NCI-H2171 (cell line): Measurements from ENCODE around the gene SLC39A7.

Experiments
- DNase-seq: peaks from one replicate; lab custom pipeline; 2025; lab: John Stamatoyannopoulos, UW

Gene SLC39A7, protein sequence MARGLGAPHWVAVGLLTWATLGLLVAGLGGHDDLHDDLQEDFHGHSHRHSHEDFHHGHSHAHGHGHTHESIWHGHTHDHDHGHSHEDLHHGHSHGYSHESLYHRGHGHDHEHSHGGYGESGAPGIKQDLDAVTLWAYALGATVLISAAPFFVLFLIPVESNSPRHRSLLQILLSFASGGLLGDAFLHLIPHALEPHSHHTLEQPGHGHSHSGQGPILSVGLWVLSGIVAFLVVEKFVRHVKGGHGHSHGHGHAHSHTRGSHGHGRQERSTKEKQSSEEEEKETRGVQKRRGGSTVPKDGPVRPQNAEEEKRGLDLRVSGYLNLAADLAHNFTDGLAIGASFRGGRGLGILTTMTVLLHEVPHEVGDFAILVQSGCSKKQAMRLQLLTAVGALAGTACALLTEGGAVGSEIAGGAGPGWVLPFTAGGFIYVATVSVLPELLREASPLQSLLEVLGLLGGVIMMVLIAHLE

DNA sequence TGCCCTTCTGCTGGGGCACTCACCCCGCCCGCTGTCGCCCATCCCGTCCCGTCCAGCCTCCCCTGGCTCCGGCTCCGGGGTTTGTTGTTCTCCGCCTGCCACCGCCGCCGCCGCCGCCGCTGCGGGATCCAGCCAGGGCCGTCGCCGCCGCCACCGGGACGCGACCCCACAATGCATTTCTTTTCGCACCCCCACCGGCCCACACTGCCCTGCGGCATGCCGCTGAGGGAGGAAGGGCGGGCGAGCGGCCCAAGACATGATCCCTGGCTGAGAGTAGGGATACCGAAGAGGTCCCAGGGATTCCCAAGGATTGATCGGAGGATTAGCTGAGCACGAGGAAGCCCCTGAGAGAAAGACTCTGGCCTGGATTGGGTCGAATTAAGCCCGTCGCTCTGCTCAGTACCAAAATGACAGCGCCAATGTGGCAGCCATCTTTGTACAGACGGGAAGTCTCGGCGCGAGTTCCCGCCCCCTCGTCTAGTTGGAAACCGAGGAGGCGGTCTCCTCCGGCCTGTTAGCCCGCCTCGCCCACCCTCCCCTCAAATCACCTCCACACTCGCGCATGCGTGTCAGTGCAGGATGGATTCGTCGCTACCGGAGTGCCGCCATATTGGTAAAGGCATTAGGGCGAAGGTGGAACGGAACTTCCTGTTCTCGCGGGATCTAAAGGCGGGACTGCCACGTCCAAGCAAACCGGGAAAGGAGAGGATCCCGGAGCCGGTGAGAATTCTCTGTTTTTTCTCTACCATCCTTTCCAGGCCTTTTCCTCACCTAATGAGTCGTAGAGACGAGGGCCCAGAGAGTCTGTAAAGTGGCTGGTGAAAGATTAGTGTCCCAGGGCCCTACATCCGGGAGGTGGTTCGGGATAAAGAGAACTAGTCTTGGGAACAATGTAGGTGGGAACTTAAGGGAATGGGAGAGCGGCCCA is at the start of gene SLC39A7, which contains the start of gene RXRB:
SLC39A7 (plus strand) TSS at position 649 of the 928 bp plus-strand sequence. CDS start 379 bp downstream, outside the sequence.
RXRB (minus strand) TSS at position 447 of the 928 bp plus-strand sequence; CDS start at position 258, 189 bp downstream.
- DNase-seq = peak; percentile 98

DNA sequence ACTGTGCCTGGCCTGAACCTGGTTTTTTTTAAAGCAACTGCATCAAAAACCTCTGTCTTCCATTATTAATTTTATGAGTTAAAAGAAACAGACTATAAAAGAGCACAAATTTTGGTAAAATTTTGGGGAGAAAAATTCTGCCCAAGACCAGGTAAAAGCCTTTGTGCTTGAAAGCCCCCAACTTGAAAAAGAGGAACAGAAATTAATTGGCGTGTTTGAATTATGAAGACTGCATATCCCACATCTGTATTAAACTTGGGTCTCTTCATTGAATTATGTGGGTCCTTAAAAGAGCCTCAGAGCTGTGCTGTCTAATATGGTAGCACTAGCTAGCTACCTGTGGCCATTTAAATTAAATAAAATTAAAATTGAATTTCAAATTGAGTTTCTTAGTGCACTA is 49.6 kb upstream of the SLC39A7 start:
- DNase-seq = no peak

DNA sequence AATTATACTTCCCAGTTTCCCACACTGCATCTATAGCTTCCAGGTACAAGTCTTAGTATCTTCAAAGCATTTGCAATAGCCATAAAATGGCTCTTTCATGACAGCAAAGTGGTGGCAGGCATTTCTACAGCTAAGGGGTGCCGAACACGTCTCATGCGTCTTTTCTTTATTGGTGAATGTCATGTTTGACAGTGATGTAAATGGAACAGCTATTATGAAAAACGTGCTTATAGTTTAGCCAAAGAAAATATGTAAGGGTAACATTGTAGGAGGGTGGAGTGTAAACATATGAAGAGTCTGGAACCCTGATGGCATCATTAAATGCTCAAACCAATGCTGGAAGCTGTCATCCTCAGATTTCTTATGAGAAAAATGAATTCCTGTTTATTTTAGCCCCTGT is 46.3 kb upstream of the SLC39A7 start:
- DNase-seq = no peak

DNA sequence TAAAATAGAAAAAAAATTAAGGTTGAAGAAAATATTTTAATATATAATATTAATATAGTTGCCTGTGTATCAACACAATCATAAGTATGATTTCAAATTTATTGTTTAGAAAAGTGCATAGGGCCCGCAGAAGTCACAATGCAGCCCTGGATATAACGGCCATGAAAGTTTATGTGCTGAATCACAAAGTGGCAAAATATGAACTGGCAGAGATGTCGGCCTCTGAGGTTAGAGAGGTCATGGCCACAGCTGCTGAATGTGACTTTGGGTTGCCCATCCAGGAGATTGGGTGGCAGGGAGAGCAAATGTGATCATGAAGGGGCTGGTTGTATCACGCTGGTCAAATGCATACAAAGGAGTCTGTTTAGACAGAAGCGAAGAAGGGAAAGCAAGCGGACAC is 44.1 kb upstream of the SLC39A7 start:
- DNase-seq = no peak

DNA sequence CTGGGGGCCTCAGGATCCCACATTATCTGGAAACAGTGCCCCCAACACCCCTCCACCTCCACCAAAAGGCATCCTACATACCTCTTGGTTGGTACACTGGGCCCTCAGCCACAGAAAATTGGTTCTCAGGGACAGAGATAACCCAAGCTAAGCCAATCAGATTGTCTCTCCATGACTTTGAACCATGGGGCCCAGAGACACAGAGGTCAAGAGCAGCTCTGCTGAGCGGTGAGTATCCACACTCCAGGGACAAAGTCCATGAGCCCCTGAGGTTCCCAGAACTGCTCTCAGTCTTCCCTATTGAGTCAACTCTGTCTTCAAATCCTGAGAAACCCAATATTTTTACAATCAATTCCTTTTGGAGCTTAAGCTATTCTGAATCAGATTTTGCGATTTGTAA is 43.7 kb upstream of the SLC39A7 start:
- DNase-seq = no peak

DNA sequence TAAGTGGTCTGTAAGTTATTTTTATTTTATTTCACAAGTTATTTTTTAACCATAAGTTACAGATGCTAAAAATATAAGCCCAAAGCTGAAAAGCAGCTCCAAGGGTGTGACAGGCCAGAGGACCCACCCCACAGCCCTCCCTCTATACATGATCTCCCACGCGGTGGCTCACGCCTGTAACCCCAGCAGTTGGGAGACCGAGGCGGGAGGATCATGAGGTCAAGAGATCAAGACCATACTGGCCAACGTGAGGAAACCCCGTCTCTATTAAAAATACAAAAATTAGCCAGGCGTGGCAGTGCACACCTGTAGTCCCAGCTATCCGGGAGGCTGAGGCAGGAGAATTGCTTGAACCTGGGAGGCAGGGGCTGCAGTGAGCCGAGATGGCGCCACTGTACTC is 40.6 kb upstream of the SLC39A7 start:
- DNase-seq = no peak

DNA sequence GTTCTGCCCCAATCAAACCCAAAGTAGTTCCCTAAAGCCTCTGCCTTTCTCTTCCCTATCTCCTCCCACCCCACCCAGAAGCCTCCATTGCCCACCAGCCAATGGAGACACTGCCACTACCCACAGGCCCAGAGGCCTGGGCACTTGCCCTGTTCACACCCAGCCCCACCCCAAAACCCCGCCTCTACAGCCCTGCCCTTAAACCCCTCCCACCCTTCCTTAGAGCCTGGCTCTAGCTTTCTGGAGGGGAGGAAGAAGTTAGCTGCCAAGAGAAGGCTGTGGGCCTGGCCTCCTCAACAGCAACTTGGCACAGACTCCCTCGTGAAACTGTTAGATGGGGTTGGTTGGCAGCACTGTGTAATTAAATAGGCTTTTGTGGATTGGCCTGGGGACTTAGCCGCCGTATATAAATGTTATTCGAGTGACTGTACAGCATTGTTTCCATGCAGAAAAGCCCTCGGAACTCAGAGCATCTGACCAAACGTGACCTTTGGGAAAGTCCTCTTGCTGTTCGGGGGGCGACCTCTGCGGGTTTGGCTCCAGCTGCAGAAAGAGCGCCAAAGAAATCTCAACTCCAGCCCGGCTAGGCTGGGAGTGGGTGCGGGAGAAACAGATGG is 39.8 kb upstream of the SLC39A7 start:
- DNase-seq = no peak

DNA sequence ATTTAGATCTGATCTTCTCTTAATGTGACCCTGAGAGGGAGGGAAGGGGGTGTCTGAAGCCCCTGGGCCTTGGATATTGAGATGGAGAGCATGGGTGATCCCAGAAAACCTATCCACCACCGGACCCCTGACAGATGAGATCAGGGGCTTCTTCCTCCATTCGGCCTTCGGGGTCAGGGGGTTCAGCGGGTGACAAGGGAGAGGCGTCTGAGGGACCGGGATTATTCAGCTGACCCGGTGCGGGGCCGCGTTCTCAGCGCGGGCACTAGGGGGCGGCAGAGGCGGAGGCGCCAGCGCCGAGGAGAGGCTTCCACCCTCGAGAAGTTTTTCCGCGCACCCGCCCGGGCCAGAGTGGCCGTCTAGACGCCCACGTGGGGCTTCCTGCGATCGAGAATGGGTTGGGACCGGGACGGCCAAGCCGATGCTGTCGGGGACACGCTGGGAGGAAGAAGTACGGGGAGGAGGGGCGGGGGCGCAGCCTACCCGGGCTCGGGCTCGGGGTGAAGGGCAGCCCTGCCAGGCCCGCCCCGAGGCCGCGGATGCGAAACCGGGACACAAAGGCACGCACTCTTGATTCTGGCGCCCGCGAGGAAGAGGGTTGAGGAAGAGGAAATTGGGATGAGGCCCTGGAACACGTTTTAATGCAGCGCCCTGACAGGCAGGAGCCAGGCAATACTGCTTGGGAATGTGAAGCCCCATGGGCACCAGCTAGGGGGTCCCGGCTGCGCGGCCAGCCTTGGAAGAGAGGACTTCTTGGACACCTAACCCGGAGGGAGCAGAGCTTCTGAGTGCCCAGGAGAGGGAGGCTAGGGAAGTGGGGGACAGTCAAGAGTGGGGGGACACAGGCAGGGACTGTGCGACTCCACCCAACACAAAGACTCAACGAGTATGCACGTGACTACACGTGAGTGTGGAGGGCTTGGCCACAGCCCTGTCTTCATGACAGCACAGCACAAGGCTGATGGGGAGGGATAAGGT is 39.0 kb upstream of the SLC39A7 start:
- peak; percentile 52 for DNase-seq

DNA sequence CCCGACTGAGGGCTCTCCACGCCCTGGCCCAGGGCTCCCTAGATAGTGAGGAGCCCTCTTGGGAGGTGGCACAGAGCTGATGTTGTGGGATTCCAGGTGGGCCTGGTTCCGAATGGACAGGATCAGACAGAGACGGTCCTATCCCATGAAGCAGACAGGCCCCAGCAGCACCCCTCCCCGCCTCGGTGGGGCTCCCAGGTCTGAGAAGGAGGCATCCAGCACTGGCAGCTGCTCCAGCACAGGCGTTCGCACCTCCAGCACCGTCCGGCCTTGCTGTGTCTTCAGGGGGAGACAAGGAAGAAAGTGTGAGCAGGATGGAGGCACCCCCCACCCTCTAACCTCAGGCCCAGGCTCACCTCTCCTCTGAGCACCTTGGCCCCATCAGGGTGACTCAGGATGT is 37.1 kb upstream of the SLC39A7 start:
- no peak for DNase-seq

DNA sequence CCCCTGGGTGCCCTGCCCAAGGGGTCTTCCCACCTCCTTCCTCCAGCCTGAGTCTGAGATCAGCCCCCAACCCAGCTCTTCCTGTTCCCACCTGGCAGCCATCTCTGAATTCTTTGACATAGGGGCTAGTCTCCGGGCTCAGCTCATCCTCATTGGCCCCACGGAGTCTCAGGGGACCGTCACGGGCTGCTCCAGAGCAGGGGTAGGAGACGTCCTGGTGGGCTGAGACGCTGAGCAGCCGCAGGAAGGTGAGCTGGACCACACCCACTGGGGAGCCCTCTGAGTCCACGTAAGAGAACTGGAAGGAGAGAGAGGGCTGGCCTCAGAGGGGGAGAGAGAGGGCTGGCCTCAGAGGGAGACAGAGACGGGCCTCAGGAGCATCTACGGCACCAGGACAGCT is 36.5 kb upstream of the SLC39A7 start:
- DNase-seq = no peak

DNA sequence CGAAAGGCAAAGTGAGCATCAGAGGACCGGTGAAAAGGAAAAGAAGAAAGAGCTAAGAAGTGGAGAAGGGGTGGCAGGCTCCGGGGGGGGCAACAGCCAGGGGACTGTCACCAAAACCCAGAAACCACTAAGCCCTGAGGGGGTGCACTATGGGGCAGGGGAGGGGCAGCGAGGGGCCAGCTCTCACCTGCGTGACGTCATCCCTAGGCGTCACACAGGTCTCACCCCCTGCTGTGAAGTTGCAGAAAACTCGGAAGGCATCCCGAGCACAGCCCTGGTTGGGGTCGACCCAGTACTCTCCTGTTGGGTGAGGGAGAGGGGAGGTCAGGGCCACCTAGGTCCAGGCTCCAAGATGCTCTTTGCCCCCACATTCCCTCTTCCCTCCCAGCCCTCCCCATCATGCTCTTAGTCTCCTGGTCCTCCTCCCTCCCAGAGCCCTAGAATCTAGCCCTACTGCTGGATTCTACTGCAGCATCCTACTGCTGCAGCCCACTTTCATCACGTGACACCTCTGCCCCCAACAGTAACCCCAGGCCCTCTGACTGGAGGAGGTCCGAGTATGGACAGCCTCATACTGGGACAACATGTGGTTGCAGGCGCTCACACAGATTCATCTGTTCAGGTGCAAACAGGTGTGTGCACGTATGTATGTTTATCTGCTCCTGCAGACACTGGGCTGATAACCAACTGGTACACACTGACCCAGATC is 35.8 kb upstream of the SLC39A7 start:
- DNase-seq = no peak

DNA sequence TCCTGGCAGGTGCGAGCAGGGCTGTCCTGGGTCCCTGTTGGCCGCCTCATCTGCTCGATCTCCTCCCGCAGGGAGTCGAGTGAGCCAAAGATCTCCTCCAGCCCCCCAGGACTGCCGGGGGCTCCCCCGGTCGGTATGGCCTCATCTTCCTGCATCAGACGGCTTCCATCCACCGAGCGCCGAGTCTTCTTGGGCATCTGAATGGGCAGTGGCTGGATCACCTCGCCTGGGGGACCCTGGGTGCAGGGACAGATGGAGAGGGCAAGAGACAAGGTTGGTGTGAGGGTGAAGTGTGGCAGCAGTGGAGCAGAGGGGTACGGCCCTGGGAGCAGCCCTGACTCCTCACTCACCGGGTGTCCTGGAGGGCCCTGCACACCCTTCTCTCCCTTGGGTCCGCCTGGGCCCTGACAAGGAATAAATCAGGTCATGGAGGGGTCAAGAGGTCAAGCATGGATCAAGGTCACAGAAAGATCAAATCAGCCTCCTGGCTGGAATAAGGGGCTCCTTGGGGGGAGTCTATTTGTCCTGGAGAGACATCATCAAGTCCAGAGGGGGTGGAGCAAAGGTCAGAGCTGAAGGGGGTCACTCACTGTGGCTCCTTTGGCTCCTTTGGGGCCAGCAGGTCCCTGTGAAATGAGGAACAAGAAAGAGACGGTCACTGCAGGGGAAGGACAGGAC is 34.9 kb upstream of the SLC39A7 start:
- DNase-seq = no peak

DNA sequence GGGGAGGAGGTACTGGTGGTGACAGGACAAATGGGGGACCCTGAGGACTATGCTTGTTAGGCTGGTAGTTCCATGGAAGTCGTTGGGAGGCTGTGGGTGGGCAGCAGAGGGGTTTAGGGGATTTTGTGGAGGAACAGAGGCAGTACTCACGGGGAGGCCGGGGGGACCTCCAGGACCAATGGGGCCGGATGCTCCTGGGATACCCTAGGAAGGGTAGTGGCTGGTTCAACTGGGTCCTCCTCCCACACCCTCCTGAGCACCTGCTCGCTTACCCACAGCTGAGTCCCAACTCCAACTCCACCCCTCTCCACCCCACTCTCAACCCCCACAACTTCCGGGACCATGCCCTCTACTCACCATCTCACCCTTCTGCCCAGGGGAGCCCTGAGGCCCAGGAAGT is 34.3 kb upstream of the SLC39A7 start:
- DNase-seq = no peak

DNA sequence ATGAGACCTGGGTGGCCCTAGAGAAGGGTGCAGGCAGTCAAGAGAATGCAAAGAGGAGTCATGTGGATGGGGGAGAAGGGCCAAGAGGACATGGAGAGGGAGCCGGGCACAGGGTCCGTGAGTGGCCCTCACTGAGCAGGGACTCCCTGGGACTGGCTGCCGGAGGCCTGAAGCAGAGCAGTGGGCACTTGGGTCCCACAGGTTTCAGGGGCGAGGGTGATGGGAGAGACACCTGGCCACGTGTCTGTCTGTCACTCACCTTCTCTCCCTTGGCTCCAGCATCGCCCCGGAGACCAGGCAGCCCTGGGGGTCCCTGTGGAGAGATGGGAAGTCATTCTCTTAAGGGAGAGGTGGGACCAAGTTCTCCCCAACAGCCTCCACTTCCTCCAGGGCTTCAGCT is 33.9 kb upstream of the SLC39A7 start:
- no peak for DNase-seq

DNA sequence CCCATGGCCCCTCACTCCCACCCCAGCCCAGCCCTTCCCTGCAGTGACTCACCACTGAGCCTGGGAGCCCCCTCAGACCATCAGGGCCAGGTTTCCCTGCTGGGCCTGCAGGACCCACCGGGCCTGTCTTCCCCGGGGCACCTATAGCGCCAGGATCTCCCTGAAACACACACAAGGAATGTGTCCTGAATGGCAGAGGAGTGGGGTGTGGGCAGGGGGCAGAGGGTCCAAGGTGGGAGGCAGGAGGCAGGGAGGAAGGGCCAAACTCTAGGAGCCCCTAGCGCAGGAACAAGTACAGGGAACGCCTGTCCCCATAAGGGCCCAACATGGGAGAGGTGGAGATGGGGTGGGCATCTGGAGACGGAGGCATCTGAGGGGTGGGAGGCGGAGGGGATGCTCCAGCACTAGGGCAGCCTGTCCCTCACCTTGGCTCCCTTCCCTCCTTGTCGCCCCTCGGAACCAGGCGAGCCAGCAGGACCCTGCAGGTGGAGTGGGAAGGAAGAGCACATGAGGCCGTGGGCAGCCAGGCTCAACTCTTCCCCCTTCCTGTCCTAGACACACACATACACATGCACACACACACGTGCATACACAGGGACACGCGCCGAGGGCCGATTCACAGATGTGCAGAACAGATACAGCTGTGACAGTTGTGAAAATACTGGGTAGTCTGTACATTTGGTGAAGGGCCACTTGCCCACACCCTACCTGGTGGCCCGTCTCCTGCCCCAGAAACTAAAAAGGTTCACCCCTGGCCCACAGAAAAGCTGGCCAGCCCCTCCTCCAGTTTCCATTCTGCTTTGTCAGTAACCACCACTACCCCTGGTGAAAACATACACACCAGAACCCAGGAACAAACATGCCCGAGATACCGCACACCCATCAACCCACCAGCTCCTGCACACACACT is 33.0 kb upstream of the SLC39A7 start:
- DNase-seq = no peak

DNA sequence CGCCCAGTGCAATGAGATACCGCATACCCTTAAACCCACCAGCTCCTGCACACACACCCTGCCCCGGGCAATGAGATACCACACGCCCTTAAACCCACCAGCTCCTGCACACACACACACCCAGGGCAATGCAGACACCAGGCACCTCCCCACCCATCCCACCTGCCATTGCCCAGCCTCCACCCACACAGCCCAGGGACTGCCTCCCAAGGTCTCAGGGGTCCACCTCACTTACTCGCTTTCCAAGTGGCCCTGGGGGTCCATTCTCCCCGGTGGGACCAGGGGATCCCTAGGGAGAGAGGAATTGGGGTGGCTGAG is 32.4 kb upstream of the SLC39A7 start:
- DNase-seq = no peak

DNA sequence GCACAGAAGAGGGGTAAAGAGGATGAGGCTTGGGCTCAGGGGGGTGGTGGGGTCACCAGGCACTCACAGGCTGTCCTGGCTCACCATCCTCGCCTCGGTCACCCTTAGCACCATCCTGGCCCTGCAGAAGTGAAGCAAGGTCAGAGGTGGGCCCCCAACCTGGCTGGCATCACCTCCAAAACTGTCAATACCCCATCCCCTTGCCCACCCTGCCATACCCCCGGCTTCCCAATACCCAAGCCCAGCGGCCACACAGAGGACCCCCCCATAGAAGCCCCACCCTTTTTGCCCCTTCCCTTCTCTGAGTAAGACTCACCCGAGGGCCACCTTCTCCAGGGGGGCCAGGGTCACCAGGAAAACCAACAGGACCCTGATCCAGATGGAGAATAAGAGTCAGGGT is 32.0 kb upstream of the SLC39A7 start:
- DNase-seq = no peak

DNA sequence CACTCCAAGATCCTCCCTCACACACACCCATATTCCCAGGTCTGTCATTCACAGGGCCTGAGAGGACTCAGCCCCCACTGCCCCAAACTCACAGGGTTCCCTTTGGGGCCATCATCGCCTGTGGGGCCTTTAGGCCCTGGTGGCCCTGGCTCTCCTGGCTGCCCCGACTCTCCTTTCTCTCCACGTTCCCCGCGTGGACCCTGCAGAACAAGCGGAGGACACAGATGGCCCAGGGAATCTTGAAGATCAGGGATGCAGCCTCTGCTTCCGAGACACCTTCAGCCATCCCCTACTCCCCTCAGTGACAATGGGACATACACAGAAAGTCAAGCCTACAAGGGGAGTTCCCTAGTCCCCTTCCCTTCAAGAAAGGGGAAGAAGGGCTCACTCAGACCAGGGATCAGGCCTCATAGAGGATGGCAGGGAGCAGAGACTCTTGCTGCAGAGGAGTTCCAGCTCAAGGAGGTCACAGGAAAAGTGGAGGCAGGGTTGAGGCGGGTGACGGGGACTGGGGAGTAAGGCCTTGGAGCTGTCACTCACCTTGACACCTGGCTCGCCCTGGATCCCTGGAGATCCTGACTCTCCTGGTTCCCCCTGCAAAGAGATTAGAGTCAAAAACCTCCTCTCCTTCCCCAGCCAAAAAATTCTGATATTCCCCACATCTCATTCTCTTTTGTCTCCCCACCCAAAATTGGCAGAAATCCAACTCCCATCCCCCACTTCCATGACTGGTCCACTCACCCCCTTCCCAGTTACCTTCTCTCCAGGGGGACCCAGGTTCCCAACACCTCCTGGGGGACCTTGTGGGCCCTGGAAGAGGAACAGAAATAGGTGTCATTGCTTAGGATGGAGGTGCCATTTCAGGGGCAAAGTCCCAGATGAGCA is 31.1 kb upstream of the SLC39A7 start:
- no peak for DNase-seq
